ENCODE data around the gene POFUT1. TPM values are rescaled to one million over a fixed set of nuclear protein-coding genes. Genes with fewer than 3 reads are reported as not detected.
"Not testable (repeated sequence)": the region's sequence is repeated elsewhere in the genome, so short reads cannot be mapped to it uniquely, and the experiment has no call there.

Gene POFUT1
- total RNA-seq: 10 to 100 TPM; 23.9 to 24.2 TPM

DNA sequence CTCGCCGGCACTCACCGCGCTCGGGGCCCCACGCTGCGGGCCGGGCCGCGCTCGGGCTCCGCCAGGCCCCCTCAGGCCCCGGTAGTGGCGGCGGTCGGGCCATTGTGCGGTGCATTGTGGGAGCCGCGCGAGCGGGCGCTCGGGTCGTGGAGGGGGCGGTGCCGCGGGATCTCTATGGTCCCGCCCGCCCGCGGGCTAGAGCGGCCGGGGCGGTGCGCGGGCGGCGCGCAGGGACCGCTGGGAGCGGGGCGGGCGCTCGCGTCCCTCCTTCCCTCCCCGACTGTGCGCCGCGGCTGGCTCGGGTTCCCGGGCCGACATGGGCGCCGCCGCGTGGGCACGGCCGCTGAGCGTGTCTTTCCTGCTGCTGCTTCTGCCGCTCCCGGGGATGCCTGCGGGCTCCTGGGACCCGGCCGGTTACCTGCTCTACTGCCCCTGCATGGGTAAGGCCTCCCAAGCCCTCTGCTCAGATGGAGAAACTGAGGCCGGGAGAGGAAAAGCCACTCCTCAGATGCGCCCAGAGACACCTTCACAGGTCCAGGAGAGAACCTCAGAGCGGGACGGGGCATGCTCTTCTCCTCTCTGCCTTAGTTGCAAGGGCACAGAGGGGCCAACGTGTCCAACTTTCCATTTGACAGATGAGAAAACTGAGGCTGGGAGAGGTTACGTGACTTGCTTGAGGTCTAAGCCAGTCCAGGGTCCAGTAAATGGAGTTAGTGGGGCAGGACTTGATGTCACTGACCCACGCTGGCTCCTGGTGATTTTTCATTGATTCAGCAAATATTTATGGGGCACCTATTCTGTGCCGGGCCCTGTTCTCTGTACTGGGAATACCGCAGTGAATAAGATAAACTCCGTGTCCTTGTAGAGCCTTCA lies at the start of gene POFUT1, which contains the start of gene PLAGL2:
Gene POFUT1, plus strand, starts transcription at position 255 of the 873 bp plus-strand sequence. Its CDS starts 62 bp downstream, at position 317.
Gene PLAGL2, minus strand, starts transcription at position 118 of the 873 bp plus-strand sequence. CDS start 5,565 bp downstream, outside the sequence.
- peaks cover 8% of the 10 kb centered on the region for H3K36me3 Mint-ChIP-seq

GRCh38 chr20:32158351-32158750 lies 49.3 kb upstream of the POFUT1 start:
- Mint-ChIP-seq H3K4me1 (peaks cover 5% of the 10 kb centered on the region), H3K4me3 (no peak overlapping the region), H3K9me3 (no peaks in the 10 kb centered on the region), H3K36me3 (peaks cover 26% of the 10 kb centered on the region), H3K27ac (no peak overlapping the region), H3K27me3 (no peaks in the 10 kb centered on the region)
- no peak for ATAC-seq (ENCODE audit: low read depth)
- POLR2A ChIA-PET: no interaction called here
- DNase-seq: no peak

More for the DNA sequence above, at the start of gene POFUT1, which contains the start of gene PLAGL2:
- Mint-ChIP-seq H3K27ac (peak within 1 kb of the TSS; percentile 91), H3K4me3 (peak within 1 kb of the TSS; percentile 97), H3K27me3 (no peaks in the 10 kb centered on the region), H3K9me3 (no peaks in the 10 kb centered on the region), H3K4me1 (peaks cover 59% of the 10 kb centered on the region)
- DNase-seq (peak; percentile 95), ATAC-seq (ENCODE audit: low read depth) (peak; percentile 97)
- POLR2A ChIA-PET: interaction anchor here (0.7 kb wide), 1 partner anchor 403 kb away, joined by 3 read pairs; no protein-coding TSS in a partner anchor

GRCh38 chr20:32158943-32159660 lies 48.6 kb upstream of the POFUT1 start:
- Mint-ChIP-seq H3K4me3 (no peak overlapping the region), H3K4me1 (peaks cover 5% of the 10 kb centered on the region), H3K36me3 (peaks cover 26% of the 10 kb centered on the region), H3K27ac (no peak overlapping the region), H3K27me3 (no peaks in the 10 kb centered on the region), H3K9me3 (no peaks in the 10 kb centered on the region)
- DNase-seq: no peak
- POLR2A ChIA-PET: no interaction called here
- ATAC-seq (ENCODE audit: low read depth): no peak

DNA sequence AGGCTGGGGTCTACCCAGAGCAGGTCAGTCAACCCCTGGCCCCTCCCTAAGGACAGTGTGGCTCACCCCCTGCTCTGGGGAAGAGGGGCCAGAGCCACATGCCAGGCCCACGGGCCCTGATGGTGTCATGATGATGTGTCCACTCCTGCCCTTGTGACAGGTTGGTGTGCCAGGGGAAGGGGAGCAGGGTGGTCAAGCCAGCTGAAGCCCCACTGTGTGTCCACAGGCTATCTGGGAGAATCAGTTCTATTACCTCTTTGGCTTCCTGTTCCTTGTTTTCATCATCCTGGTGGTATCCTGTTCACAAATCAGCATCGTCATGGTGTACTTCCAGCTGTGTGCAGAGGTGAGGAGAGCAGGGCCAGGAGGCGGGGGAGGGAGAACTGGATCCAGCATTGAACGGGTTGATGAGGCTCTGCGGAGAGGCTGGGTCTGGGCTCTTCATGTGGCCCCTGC lies 47.9 kb upstream of the POFUT1 start:
- H3K27me3 Mint-ChIP-seq: no peaks in the 10 kb centered on the region
- peaks cover 26% of the 10 kb centered on the region for H3K36me3 Mint-ChIP-seq
- DNase-seq: no peak
- peaks cover 2% of the 10 kb centered on the region for H3K4me1 Mint-ChIP-seq
- no peaks in the 10 kb centered on the region for H3K9me3 Mint-ChIP-seq
- H3K27ac Mint-ChIP-seq: no peak overlapping the region
- ATAC-seq (ENCODE audit: low read depth): no peak
- POLR2A ChIA-PET: no interaction called here
- H3K4me3 Mint-ChIP-seq: no peak overlapping the region

- H3K36me3 Mint-ChIP-seq: peaks cover 30% of the 10 kb centered on the region
- no peaks in the 10 kb centered on the region for H3K4me1 Mint-ChIP-seq
- ATAC-seq (ENCODE audit: low read depth): no peak
- H3K9me3 Mint-ChIP-seq: no peaks in the 10 kb centered on the region
- no peak for DNase-seq
- POLR2A ChIA-PET: no interaction called here
- no peaks in the 10 kb centered on the region for H3K27me3 Mint-ChIP-seq
- H3K27ac Mint-ChIP-seq: no peak overlapping the region
- H3K4me3 Mint-ChIP-seq: no peak overlapping the region
Measured at GRCh38 chr20:32160341-32160740, 47.3 kb upstream of the POFUT1 start.

GRCh38 chr20:32162351-32162750 lies 45.3 kb upstream of the POFUT1 start:
- POLR2A ChIA-PET: no interaction called here
- ATAC-seq (ENCODE audit: low read depth): no peak
- Mint-ChIP-seq H3K9me3 (no peaks in the 10 kb centered on the region), H3K4me1 (no peaks in the 10 kb centered on the region), H3K36me3 (peaks cover 36% of the 10 kb centered on the region), H3K27me3 (no peaks in the 10 kb centered on the region), H3K27ac (no peak overlapping the region), H3K4me3 (no peak overlapping the region)
- no peak for DNase-seq

DNA sequence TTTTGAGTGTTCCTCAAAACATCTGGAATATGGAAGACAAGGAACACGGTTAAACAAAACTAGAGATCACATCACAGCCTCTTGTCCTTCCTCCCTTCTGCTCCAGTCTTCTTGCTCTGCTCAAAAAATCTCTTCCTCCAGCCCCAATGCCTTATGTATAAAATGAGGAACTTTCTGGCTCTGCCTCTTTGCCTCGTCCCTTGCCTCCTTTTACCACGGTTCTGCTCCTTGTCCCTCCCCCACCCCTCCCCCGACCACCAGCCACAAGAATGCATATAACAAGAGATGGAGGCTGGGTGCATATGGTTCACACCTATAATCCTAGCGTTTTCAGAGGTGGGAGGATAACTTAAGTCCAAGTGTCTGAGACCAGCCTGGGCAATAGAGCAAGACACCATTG lies 43.7 kb upstream of the POFUT1 start:
- no peaks in the 10 kb centered on the region for H3K4me1 Mint-ChIP-seq
- H3K27ac Mint-ChIP-seq: no peak overlapping the region
- DNase-seq: no peak
- ATAC-seq (ENCODE audit: low read depth): no peak
- POLR2A ChIA-PET: no interaction called here
- H3K36me3 Mint-ChIP-seq: peaks cover 33% of the 10 kb centered on the region
- no peak overlapping the region for H3K4me3 Mint-ChIP-seq
- no peaks in the 10 kb centered on the region for H3K27me3 Mint-ChIP-seq
- H3K9me3 Mint-ChIP-seq: no peaks in the 10 kb centered on the region

DNA sequence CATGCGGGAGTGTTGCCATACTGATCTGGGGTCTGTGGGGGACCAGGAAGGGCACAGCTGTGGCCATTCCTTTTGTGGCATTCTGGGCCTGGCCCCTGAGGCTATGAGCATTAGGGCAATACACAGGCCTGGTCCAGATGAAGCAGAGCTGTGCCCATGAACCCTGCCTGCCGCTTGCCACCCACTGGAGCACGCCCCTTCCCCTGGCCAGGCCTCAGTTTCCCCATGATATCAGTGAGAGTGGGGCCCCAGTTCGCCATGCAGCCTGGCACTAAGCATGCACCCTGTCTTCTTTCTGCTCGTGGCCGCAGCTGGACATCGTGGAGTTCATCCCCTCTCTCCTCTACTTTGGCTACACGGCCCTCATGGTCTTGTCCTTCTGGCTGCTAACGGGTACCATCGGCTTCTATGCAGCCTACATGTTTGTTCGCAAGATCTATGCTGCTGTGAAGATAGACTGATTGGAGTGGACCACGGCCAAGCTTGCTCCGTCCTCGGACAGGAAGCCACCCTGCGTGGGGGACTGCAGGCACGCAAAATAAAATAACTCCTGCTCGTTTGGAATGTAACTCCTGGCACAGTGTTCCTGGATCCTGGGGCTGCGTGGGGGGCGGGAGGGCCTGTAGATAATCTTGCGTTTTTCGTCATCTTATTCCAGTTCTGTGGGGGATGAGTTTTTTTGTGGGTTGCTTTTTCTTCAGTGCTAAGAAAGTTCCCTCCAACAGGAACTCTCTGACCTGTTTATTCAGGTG lies 42.5 kb upstream of the POFUT1 start:
- no peaks in the 10 kb centered on the region for H3K9me3 Mint-ChIP-seq
- no peak overlapping the region for H3K4me3 Mint-ChIP-seq
- H3K27ac Mint-ChIP-seq: no peak overlapping the region
- POLR2A ChIA-PET: no interaction called here
- no peak for ATAC-seq (ENCODE audit: low read depth)
- DNase-seq: no peak
- H3K27me3 Mint-ChIP-seq: no peaks in the 10 kb centered on the region
- peaks cover 30% of the 10 kb centered on the region for H3K36me3 Mint-ChIP-seq
- no peaks in the 10 kb centered on the region for H3K4me1 Mint-ChIP-seq

DNA sequence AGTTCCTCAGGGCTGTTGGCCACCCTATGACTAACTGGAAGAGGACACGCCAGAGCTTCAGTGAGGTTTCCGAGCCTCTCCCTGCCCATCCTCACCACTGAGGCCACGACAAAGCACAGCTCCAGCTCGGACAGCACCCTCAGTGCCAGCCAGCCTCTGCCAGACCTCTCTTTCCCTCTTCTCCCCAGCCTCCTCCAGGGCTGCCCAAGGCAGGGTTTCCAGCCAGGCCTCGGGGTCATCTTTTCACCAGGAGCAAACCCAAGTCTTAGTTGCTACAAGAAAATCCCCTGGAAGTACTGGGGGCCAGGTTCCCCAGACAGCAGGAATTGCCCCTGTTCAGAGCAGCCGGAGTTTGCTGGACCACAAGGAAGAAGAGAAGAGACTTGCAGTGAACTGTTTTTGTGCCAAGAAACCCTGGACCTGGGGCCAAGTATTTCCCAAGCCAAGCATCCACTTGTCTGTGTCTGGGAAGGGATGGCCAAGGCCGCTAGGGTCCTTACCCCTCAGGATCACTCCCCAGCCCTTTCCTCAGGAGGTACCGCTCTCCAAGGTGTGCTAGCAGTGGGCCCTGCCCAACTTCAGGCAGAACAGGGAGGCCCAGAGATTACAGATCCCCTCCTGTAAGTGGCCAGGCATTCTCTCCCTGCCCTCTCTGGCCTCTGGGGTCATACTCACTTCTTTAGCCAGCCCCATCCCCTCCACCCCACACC lies 41.7 kb upstream of the POFUT1 start:
- no peak overlapping the region for H3K4me3 Mint-ChIP-seq
- no peaks in the 10 kb centered on the region for H3K4me1 Mint-ChIP-seq
- H3K27ac Mint-ChIP-seq: no peak overlapping the region
- POLR2A ChIA-PET: no interaction called here
- H3K9me3 Mint-ChIP-seq: no peaks in the 10 kb centered on the region
- H3K36me3 Mint-ChIP-seq: peaks cover 27% of the 10 kb centered on the region
- H3K27me3 Mint-ChIP-seq: no peaks in the 10 kb centered on the region
- no peak for DNase-seq
- no peak for ATAC-seq (ENCODE audit: low read depth)

- DNase-seq: no peak
- Mint-ChIP-seq H3K4me3 (no peak overlapping the region), H3K36me3 (peaks cover 13% of the 10 kb centered on the region), H3K4me1 (no peaks in the 10 kb centered on the region), H3K27ac (no peak overlapping the region), H3K9me3 (no peaks in the 10 kb centered on the region), H3K27me3 (no peaks in the 10 kb centered on the region)
- POLR2A ChIA-PET: no interaction called here
- ATAC-seq (ENCODE audit: low read depth): no peak
Measured at GRCh38 chr20:32167552-32167951, 40.1 kb upstream of the POFUT1 start.

DNA sequence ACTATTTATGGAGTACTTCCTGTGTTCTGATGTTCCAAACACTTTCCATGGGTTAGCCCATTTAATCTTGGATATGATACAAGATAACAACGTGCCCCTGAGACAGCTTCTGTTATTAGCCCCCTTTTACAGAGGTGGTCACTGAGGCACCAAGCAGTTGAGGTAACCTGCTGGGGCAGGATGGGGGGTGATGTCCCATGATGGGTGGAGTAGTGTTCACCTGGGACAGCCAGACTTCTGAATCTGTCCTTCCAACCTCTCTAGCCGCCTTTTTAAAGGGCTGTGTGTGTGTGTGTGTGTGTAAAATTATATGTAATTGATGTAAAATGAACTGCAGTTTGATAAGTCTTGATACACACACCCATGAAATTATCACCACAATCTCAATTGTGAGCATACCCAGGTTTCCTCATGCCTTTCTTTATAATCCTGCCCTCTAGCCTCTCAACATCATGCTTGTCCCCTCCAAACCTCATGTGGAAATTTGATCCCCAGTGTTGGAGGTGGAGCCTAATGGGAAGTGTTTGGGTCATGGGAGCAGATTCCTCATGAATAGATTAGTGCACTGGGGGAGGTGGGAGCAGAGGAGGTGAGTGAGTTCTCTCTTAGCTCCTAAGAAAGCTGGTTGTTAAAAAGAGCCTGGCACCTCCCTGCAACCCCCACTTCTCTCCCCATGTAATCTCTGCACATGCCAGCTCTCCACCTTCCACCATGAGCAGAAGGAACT lies 39.3 kb upstream of the POFUT1 start:
- ATAC-seq (ENCODE audit: low read depth) (no peak), DNase-seq (no peak)
- Mint-ChIP-seq H3K9me3 (no peaks in the 10 kb centered on the region), H3K27me3 (no peaks in the 10 kb centered on the region), H3K27ac (no peak overlapping the region), H3K4me1 (no peaks in the 10 kb centered on the region), H3K4me3 (no peak overlapping the region), H3K36me3 (peaks cover 9% of the 10 kb centered on the region)
- POLR2A ChIA-PET: no interaction called here

DNA sequence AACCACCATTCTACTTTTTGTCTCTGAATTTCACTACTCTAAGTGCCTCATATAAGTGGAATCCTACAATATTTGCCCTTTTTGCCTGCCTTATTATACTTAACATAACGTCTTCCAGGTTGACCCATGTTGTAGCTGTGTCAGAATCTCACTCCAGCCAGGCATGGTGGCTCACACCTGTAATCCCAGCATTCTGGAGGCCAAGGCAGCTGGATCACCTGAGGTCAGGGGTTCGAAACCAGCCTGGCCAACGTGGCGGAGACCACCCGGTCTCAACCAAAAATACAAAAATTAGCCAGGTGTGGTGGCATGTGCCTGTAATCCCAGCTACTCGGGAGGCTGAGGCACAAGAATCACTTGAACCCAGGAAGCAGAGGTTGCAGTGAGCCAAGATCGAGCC lies 30.0 kb upstream of the POFUT1 start:
- ATAC-seq (ENCODE audit: low read depth); H3K4me3 Mint-ChIP-seq; DNase-seq; H3K27ac Mint-ChIP-seq; H3K4me1 Mint-ChIP-seq; H3K27me3 Mint-ChIP-seq; H3K36me3 Mint-ChIP-seq; H3K9me3 Mint-ChIP-seq: not testable (repeated sequence)
- POLR2A ChIA-PET: interaction anchor here (0.6 kb wide), 1 partner anchor 174 kb away, joined by 3 read pairs; no protein-coding TSS in a partner anchor
